ENCODE data around the gene CRYGA.

GRCh38 chr2:208207769-208208168 is 44.4 kb upstream of the CRYGA start:
- TF ChIP-seq EZH2 (IDR thresholded peaks at IDR 0.05) = no peak
- TF ChIP-seq CTCF (IDR thresholded peaks at IDR 0.05) = no peak
- TF ChIP-seq EZH2phosphoT487 (IDR thresholded peaks at IDR 0.05) = no peak

Data from neural progenitor cell (in vitro differentiated cells).